ENCODE data around the gene WAPL. TPM values are rescaled to one million over a fixed set of nuclear protein-coding genes. Genes with fewer than 3 reads are reported as not detected.

Gene WAPL
- polyA plus RNA-seq (15.8 to 26.2 TPM (median 18.9 TPM) in 3 replicates), polyA minus RNA-seq (17.3 to 39.5 TPM (median 19.1 TPM) in 3 replicates)
- polyA plus RNA-seq (2011; ENCODE audit: low read depth) = 53.2 TPM
- polyA plus RNA-seq (2011; cell fraction: cytosol; rRNA removed) = 14.2 and 24.7 TPM in 2 replicates
- 22.3 and 30.6 TPM in 2 replicates for polyA plus RNA-seq (2011; cell fraction: nucleus; rRNA removed)
- 25.2 and 29.6 TPM in 2 replicates for polyA plus RNA-seq (2012; ENCODE audit: low replicate concordance)
- polyA minus RNA-seq (2011; cell fraction: cytosol; rRNA and poly(A)+ RNA removed) = 18.6 TPM
- polyA minus RNA-seq (2011; cell fraction: nucleus; rRNA and poly(A)+ RNA removed) = 29.4 and 56.1 TPM in 2 replicates

DNA sequence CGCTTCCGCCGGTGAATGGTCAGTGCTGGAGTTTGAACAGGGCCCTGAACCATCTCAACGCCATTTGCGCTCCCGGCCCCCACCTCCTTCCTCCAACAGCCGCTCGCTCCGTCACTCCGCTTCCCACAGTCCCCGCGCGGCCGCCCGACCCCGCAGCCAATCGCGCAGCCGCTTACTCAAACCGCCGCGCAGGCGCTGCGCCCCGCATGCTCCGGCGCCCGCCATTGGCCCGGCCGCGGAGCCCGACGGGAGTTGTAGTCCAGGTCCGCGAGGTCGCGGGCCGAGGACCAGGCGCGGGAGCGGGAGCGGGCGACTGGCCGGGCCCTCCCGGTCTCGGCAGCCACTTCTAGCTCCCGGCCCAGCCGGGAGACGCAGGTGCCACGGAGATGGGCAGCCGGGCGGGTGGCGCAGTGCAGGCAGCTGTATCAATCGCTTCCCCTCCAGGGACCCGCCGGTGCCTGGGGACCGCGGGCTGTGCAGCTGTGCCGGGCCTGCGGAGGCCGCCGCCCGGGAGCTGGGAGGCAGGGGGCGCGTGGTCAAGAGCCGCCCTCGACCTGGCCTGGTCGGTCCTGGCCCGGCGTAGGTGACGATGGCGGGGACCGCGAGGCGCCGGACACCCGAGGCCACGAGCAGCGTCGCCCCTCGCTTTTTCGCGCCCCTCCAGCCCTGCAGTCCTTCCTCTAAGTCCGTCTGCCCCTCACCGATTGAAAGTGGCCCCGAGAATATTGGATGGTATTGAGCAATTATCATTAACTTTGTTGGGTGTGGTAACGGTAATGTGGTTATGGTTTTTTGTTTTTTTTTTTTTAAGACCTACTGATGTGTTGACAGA, at the start of gene WAPL:
Gene WAPL, minus strand, starts transcription at position 115 of the 832 bp plus-strand sequence. CDS start 3,723 bp downstream, outside the sequence.
- peak; percentile 32 for DNase-seq (ENCODE audit: low read depth, low spot score)
- no peak for FAIRE-seq

DNA sequence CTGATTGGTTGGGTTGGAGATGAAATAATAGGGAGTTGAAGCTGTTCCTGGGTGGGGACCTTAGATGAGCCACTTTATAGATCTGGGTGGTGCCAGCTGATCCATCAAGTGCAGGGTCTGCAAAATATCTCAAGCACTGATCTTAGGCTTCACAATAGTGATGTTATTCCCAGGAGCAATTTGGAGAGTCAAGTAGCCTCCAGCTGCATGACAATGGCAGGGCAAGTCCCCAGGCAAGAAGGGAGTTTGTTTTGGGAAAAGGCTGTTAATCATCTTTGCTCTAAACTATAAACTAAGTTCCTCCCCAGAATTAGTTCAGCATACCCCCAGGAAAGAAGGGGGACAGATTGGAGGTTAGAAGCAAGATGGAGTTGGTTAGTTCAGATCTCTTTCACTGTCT, 47.7 kb upstream of the WAPL start:
- Histone ChIP-seq H2AFZ (ENCODE audit: control insufficient read depth, low read length) (no peak overlapping the region), H3K4me3 (ENCODE audit: control insufficient read depth in 2 of 3, extremely low read depth in 1 of 3, insufficient read depth in 2 of 3, low read depth in 1 of 3, low read length in 3 of 3) (no peak overlapping the region), H3K27ac (ENCODE audit: control insufficient read depth, insufficient read depth, low read length) (no peak overlapping the region), H3K27me3 (ENCODE audit: control insufficient read depth, extremely low read depth, insufficient read depth, low read length) (no peaks in the 10 kb centered on the region), H3K36me3 (ENCODE audit: control insufficient read depth in 2 of 2, extremely low read depth in 1 of 2, insufficient read depth in 2 of 2, low read length in 2 of 2) (no peaks in the 10 kb centered on the region), H3K4me2 (ENCODE audit: control insufficient read depth, extremely low read depth, insufficient read depth, low read depth, low read length) (no peak overlapping the region), H3K79me2 (ENCODE audit: control insufficient read depth, insufficient read depth, low read length) (no peaks in the 10 kb centered on the region), H3K9ac (ENCODE audit: control insufficient read depth, extremely low read depth, insufficient read depth, low read length) (no peak overlapping the region), H3K9me3 (ENCODE audit: control insufficient read depth, low read depth, low read length) (no peaks in the 10 kb centered on the region), H3K9me1 (ENCODE audit: control insufficient read depth, extremely low read depth, insufficient read depth, low read length) (no peaks in the 10 kb centered on the region), H4K20me1 (ENCODE audit: control insufficient read depth, extremely low read depth, insufficient read depth, low read length) (no peaks in the 10 kb centered on the region), H3K4me1 (ENCODE audit: control insufficient read depth, extremely low read depth, insufficient read depth, low read length) (no peaks in the 10 kb centered on the region)
- dilution Hi-C loops (cut with MboI; ENCODE audit: extremely low pct_ligation_motif_present, low sequenced_read_pairs) = no loop called here
- no peak for TF ChIP-seq CTCF (optimal IDR thresholded peaks at IDR 0.05 in 1 of 3, IDR thresholded peaks at IDR 0.05 in 1 of 3, conservative IDR thresholded peaks at IDR 0.05 in 1 of 3; ENCODE audit: extremely low read depth in 1 of 3, insufficient read depth in 2 of 3, low read length in 3 of 3)
- TF ChIP-seq EZH2 (IDR thresholded peaks at IDR 0.05; ENCODE audit: low read length) = no peak
- no peak for FAIRE-seq
- no peak for DNase-seq (ENCODE audit: low read depth, low spot score)

More for the DNA sequence above, at the start of gene WAPL:
- TF ChIP-seq EZH2 (IDR thresholded peaks at IDR 0.05; ENCODE audit: low read length) = no peak
- TF ChIP-seq CTCF (optimal IDR thresholded peaks at IDR 0.05 in 1 of 3, IDR thresholded peaks at IDR 0.05 in 1 of 3, conservative IDR thresholded peaks at IDR 0.05 in 1 of 3; ENCODE audit: extremely low read depth in 1 of 3, insufficient read depth in 2 of 3, low read length in 3 of 3) = no peak
- peak within 1 kb of the TSS; percentile 92 to 97 (median 94) for H3K4me3 ChIP-seq (ENCODE audit: control insufficient read depth in 2 of 3, extremely low read depth in 1 of 3, insufficient read depth in 2 of 3, low read depth in 1 of 3, low read length in 3 of 3)
- H3K27ac ChIP-seq (ENCODE audit: control insufficient read depth, insufficient read depth, low read length) = peak within 1 kb of the TSS; percentile 86
- H3K4me2 ChIP-seq (ENCODE audit: control insufficient read depth, extremely low read depth, insufficient read depth, low read depth, low read length) = peak within 1 kb of the TSS; percentile 99
- dilution Hi-C loops (cut with MboI; ENCODE audit: extremely low pct_ligation_motif_present, low sequenced_read_pairs) = no loop called here
- H4K20me1 ChIP-seq (ENCODE audit: control insufficient read depth, extremely low read depth, insufficient read depth, low read length) = peaks cover 6% of the 10 kb centered on the region
- H3K36me3 ChIP-seq (ENCODE audit: control insufficient read depth in 2 of 2, extremely low read depth in 1 of 2, insufficient read depth in 2 of 2, low read length in 2 of 2) = peaks cover 1 to 9% of the 10 kb centered on the region in 2 experiments
- no peaks in the 10 kb centered on the region for H3K27me3 ChIP-seq (ENCODE audit: control insufficient read depth, extremely low read depth, insufficient read depth, low read length)
- peaks cover 20% of the 10 kb centered on the region for H3K4me1 ChIP-seq (ENCODE audit: control insufficient read depth, extremely low read depth, insufficient read depth, low read length)
- peak within 1 kb of the TSS; percentile 88 for H2AFZ ChIP-seq (ENCODE audit: control insufficient read depth, low read length)
- H3K79me2 ChIP-seq (ENCODE audit: control insufficient read depth, insufficient read depth, low read length) = peaks cover 74% of the 10 kb centered on the region
- H3K9me3 ChIP-seq (ENCODE audit: control insufficient read depth, low read depth, low read length) = no peaks in the 10 kb centered on the region
- no peaks in the 10 kb centered on the region for H3K9me1 ChIP-seq (ENCODE audit: control insufficient read depth, extremely low read depth, insufficient read depth, low read length)
- H3K9ac ChIP-seq (ENCODE audit: control insufficient read depth, extremely low read depth, insufficient read depth, low read length) = peak within 1 kb of the TSS; percentile 90

All from keratinocyte (primary cell).